Spinal cord (tissue), 10 donors: ENCODE data around the gene XRCC3. TPM values are rescaled to one million over a fixed set of nuclear protein-coding genes. Genes with fewer than 3 reads are reported as not detected.
"Not testable (repeated sequence)": the region's sequence is repeated elsewhere in the genome, so short reads cannot be mapped to it uniquely, and the experiment has no call there.

Source experiments
- DNase-seq, 6 donors: peaks; one replicate each; pipeline versions ENCODE4 v3.0.0 to v3.0.0-alpha.2; 2013 to 2015; ENCODE audit warnings: low spot score in 6 of 6, low read depth in 4 of 6
- H3K27ac ChIP-seq: one replicate; pipeline ENCODE4 v1.5.1; 2013; ENCODE audit warnings: low read depth, low read length, control low read depth
- H3K27me3 ChIP-seq: one replicate; pipeline ENCODE4 v1.6.1; 2013; ENCODE audit warnings: low read length; ENCODE audit not compliant: control insufficient read depth, insufficient read depth
- H3K36me3 ChIP-seq: one replicate; pipeline ENCODE4 v1.6.1; 2013; ENCODE audit warnings: low read length; ENCODE audit not compliant: control insufficient read depth, insufficient read depth
- H3K4me1 ChIP-seq: one replicate; pipeline ENCODE4 v1.6.1; 2013; ENCODE audit warnings: low read length; ENCODE audit not compliant: control insufficient read depth, insufficient read depth
- H3K4me3 ChIP-seq: one replicate; pipeline ENCODE4 v1.5.1; 2013; ENCODE audit warnings: low read depth, low read length, control low read depth
- H3K9me3 ChIP-seq: one replicate; pipeline ENCODE4 v1.6.1; 2013; ENCODE audit warnings: low read length; ENCODE audit not compliant: control insufficient read depth, insufficient read depth
- WGBS: methylation state at CpG from one replicate; pipeline ENCODE4 v1.1.5; 2013; ENCODE audit warnings: missing lambda C conversion rate; ENCODE audit not compliant: insufficient coverage; 5-methylcytosine and 5-hydroxymethylcytosine counted together
- polyA plus RNA-seq, 2 donors: library from polyadenylated mRNA; unstranded; fragments of 120-200 nt; gene quantifications; one replicate each; pipeline ENCODE4 v1.2.1, GENCODE V29; 2013; ENCODE audit not compliant: insufficient read length in 2 of 2
- total RNA-seq, 2 donors: library from RNA; depleted of rRNA in 1 of 2; stranded (reverse); fragments of 120-200 nt in 1 of 2; fragments of >200 nt in 1 of 2; gene quantifications; one replicate each; pipeline versions ENCODE4 v1.2.3 to v1.2.4, GENCODE V29; 2013 to 2014
- donor health status: healthy.

Gene XRCC3
- total and polyA plus RNA-seq, 4 donors: 10.9 to 20.6 (median 13.6) TPM

- DNase-seq: peak in 2 of 6 donors; percentile 34 to 56
- H3K27ac ChIP-seq: peak overlapping the region; percentile 49
- no peaks in the 10 kb centered on the region for H3K9me3 ChIP-seq
- WGBS: 43% methylated on average over 12 of the region's 17 CpGs
- H3K4me3 ChIP-seq: no peak overlapping the region
- no peaks in the 10 kb centered on the region for H3K27me3 ChIP-seq
- peaks cover 51% of the 10 kb centered on the region for H3K4me1 ChIP-seq
- H3K36me3 ChIP-seq: peaks cover 87% of the 10 kb centered on the region
These were observed 18.7 kb downstream of the XRCC3 start for GRCh38 chr14:103696466-103697071.

- DNase-seq: no peak
- Histone ChIP-seq H3K36me3 (peaks cover 82% of the 10 kb centered on the region), H3K9me3 (no peaks in the 10 kb centered on the region), H3K27ac (peak overlapping the region; percentile 3), H3K4me3 (no peak overlapping the region), H3K4me1 (peaks cover 48% of the 10 kb centered on the region), H3K27me3 (no peaks in the 10 kb centered on the region)
- WGBS: 66% methylated on average over 7 of the region's 13 CpGs
These were observed 19.2 kb downstream of the XRCC3 start for GRCh38 chr14:103696070-103696402.

- Histone ChIP-seq H3K27ac (no peak overlapping the region), H3K4me1 (peaks cover 45% of the 10 kb centered on the region), H3K4me3 (no peak overlapping the region), H3K36me3 (peaks cover 76% of the 10 kb centered on the region), H3K27me3 (no peaks in the 10 kb centered on the region), H3K9me3 (no peaks in the 10 kb centered on the region)
- peak in 1 of 6 donors; percentile 41 for DNase-seq
- WGBS: 56% methylated on average over 5 of the region's 14 CpGs
These were observed 19.8 kb downstream of the XRCC3 start for GRCh38 chr14:103695296-103696069.

GRCh38 chr14:103694572-103695026 is 20.7 kb downstream of the XRCC3 start:
- Histone ChIP-seq H3K36me3 (peaks cover 71% of the 10 kb centered on the region), H3K4me3 (no peak overlapping the region), H3K4me1 (peaks cover 44% of the 10 kb centered on the region), H3K27ac (no peak overlapping the region), H3K9me3 (no peaks in the 10 kb centered on the region), H3K27me3 (no peaks in the 10 kb centered on the region)
- 92% methylated on average over 18 of the region's 20 CpGs for WGBS
- peak in 1 of 6 donors; percentile 1 for DNase-seq

GRCh38 chr14:103693515-103693914 is 21.7 kb downstream of the XRCC3 start:
- Histone ChIP-seq H3K9me3 (no peaks in the 10 kb centered on the region), H3K4me3 (no peak overlapping the region), H3K27ac (no peak overlapping the region), H3K27me3 (no peaks in the 10 kb centered on the region), H3K4me1 (peaks cover 40% of the 10 kb centered on the region), H3K36me3 (peaks cover 60% of the 10 kb centered on the region)
- peak in 1 of 6 donors; percentile 0 for DNase-seq
- WGBS: 93% methylated on average over 21 of the region's 22 CpGs

GRCh38 chr14:103692871-103693270 is 22.4 kb downstream of the XRCC3 start:
- Histone ChIP-seq H3K36me3 (peaks cover 56% of the 10 kb centered on the region), H3K9me3 (no peaks in the 10 kb centered on the region), H3K4me3 (no peak overlapping the region), H3K4me1 (peaks cover 37% of the 10 kb centered on the region), H3K27ac (no peak overlapping the region), H3K27me3 (no peaks in the 10 kb centered on the region)
- no peak for DNase-seq
- 87% methylated on average over 10 of the region's 12 CpGs for WGBS

- 94% methylated on average over 13 of the region's 17 CpGs for WGBS
- H3K36me3 ChIP-seq: peaks cover 54% of the 10 kb centered on the region
These were observed 23.1 kb downstream of the XRCC3 start for GRCh38 chr14:103692159-103692558.

GRCh38 chr14:103691655-103692054 is 23.6 kb downstream of the XRCC3 start:
- 97% methylated on average over 3 of the region's 5 CpGs for WGBS
- Histone ChIP-seq H3K4me1 (peaks cover 25% of the 10 kb centered on the region), H3K36me3 (peaks cover 57% of the 10 kb centered on the region)
- H3K27me3 ChIP-seq, H3K4me3 ChIP-seq, H3K9me3 ChIP-seq, DNase-seq, H3K27ac ChIP-seq: not testable (repeated sequence)

More at GRCh38 chr14:103692159-103692558, 23.1 kb downstream of the XRCC3 start:
- no peak overlapping the region for H3K27ac ChIP-seq
- H3K27me3 ChIP-seq: no peaks in the 10 kb centered on the region
- H3K9me3 ChIP-seq: no peaks in the 10 kb centered on the region
- no peak for DNase-seq
- peaks cover 30% of the 10 kb centered on the region for H3K4me1 ChIP-seq
- no peak overlapping the region for H3K4me3 ChIP-seq

GRCh38 chr14:103690332-103690731 is 24.9 kb downstream of the XRCC3 start:
- Histone ChIP-seq H3K9me3 (no peaks in the 10 kb centered on the region), H3K27me3 (no peaks in the 10 kb centered on the region), H3K27ac (no peak overlapping the region), H3K4me3 (no peak overlapping the region), H3K36me3 (peaks cover 53% of the 10 kb centered on the region), H3K4me1 (peaks cover 11% of the 10 kb centered on the region)
- DNase-seq: no peak
- WGBS: 87% methylated on average over 8 of the region's 8 CpGs
